Measurements from ENCODE around the gene SLC45A2. TPM values are rescaled to one million over a fixed set of nuclear protein-coding genes. Genes with fewer than 3 reads are reported as not detected.
"Not testable (repeated sequence)": the region's sequence is repeated elsewhere in the genome, so short reads cannot be mapped to it uniquely, and the experiment has no call there.

SLC45A2 gene
- total and polyA plus RNA-seq, 4 donors = 0.36 to 0.54 TPM; not detected in 2

GRCh38 chr5:33933723-33934169, 50.7 kb downstream of the SLC45A2 start:
- WGBS, 2 donors = 92 to 94% methylated on average over 3 of the region's 3 CpGs
- ATAC-seq (ENCODE audit: low FRiP score) (no peak), DNase-seq (no peak)
- no peak overlapping the region for H3K4me3 ChIP-seq (ENCODE audit: low read length in 2 of 2)
- no peaks in the 10 kb centered on the region for H3K4me1 ChIP-seq (ENCODE audit: control insufficient read depth in 1 of 2, insufficient read depth in 2 of 2, low read length in 2 of 2)
- no peaks in the 10 kb centered on the region for H3K27me3 ChIP-seq (ENCODE audit: control insufficient read depth in 1 of 2, insufficient read depth in 2 of 2, low read length in 1 of 2)
- no peaks in the 10 kb centered on the region for H3K36me3 ChIP-seq (ENCODE audit: control insufficient read depth in 1 of 2, insufficient read depth in 2 of 2, low read length in 1 of 2)
- H3K9me3 ChIP-seq (ENCODE audit: control insufficient read depth, low read length) = no peaks in the 10 kb centered on the region
- intact Hi-C loops (cut with DNase I) = loop anchor here (10.0 kb wide), 2 partner anchors 459 to 499 kb away; no protein-coding TSS in a partner anchor
- H3K27ac ChIP-seq (ENCODE audit: low read depth in 1 of 2, low read length in 2 of 2) = no peak overlapping the region

- DNase-seq (no peak), ATAC-seq (ENCODE audit: low FRiP score) (no peak)
- H3K4me1 ChIP-seq (ENCODE audit: control insufficient read depth in 1 of 2, insufficient read depth in 2 of 2, low read length in 2 of 2) = no peaks in the 10 kb centered on the region
- no peak overlapping the region for H3K27ac ChIP-seq (ENCODE audit: low read depth in 1 of 2, low read length in 2 of 2)
- intact Hi-C loops (cut with DNase I) = loop anchor here (10.0 kb wide), 2 partner anchors 456 to 496 kb away; no protein-coding TSS in a partner anchor
- no peak overlapping the region for H3K4me3 ChIP-seq (ENCODE audit: low read length in 2 of 2)
- 86 to 88% methylated on average over 5 of the region's 5 CpGs for WGBS, 2 donors
- H3K36me3 ChIP-seq (ENCODE audit: control insufficient read depth in 1 of 2, insufficient read depth in 2 of 2, low read length in 1 of 2) = no peaks in the 10 kb centered on the region
- H3K9me3 ChIP-seq (ENCODE audit: control insufficient read depth, low read length) = no peaks in the 10 kb centered on the region
- H3K27me3 ChIP-seq (ENCODE audit: control insufficient read depth in 1 of 2, insufficient read depth in 2 of 2, low read length in 1 of 2) = no peaks in the 10 kb centered on the region
These were observed 53.4 kb downstream of the SLC45A2 start for GRCh38 chr5:33931136-33931535.

GRCh38 chr5:33929925-33930690, 54.4 kb downstream of the SLC45A2 start:
- no peaks in the 10 kb centered on the region for H3K36me3 ChIP-seq (ENCODE audit: control insufficient read depth in 1 of 2, insufficient read depth in 2 of 2, low read length in 1 of 2)
- H3K4me3 ChIP-seq (ENCODE audit: low read length in 2 of 2) = no peak overlapping the region
- no peak overlapping the region for H3K27ac ChIP-seq (ENCODE audit: low read depth in 1 of 2, low read length in 2 of 2)
- 92 to 93% methylated on average over 6 of the region's 6 CpGs for WGBS, 2 donors
- no peak for DNase-seq
- H3K27me3 ChIP-seq (ENCODE audit: control insufficient read depth in 1 of 2, insufficient read depth in 2 of 2, low read length in 1 of 2) = no peaks in the 10 kb centered on the region
- no peaks in the 10 kb centered on the region for H3K4me1 ChIP-seq (ENCODE audit: control insufficient read depth in 1 of 2, insufficient read depth in 2 of 2, low read length in 2 of 2)
- H3K9me3 ChIP-seq (ENCODE audit: control insufficient read depth, low read length) = no peaks in the 10 kb centered on the region
- ATAC-seq (ENCODE audit: low FRiP score) = no peak
- intact Hi-C loops (cut with DNase I) = loop anchor here (10.0 kb wide), 2 partner anchors 455 to 495 kb away; no protein-coding TSS in a partner anchor

- Histone ChIP-seq H3K4me3 (ENCODE audit: low read length in 2 of 2) (no peak overlapping the region), H3K27me3 (ENCODE audit: control insufficient read depth in 1 of 2, insufficient read depth in 2 of 2, low read length in 1 of 2) (no peaks in the 10 kb centered on the region), H3K36me3 (ENCODE audit: control insufficient read depth in 1 of 2, insufficient read depth in 2 of 2, low read length in 1 of 2) (no peaks in the 10 kb centered on the region), H3K27ac (ENCODE audit: low read depth in 1 of 2, low read length in 2 of 2) (no peak overlapping the region), H3K9me3 (ENCODE audit: control insufficient read depth, low read length) (no peaks in the 10 kb centered on the region), H3K4me1 (ENCODE audit: control insufficient read depth in 1 of 2, insufficient read depth in 2 of 2, low read length in 2 of 2) (no peaks in the 10 kb centered on the region)
- intact Hi-C loops (cut with DNase I) = no loop called here
- 80 to 87% methylated on average over 2 of the region's 2 CpGs for WGBS, 2 donors
- no peak for ATAC-seq (ENCODE audit: low FRiP score)
- no peak for DNase-seq
These were observed 56.2 kb downstream of the SLC45A2 start for GRCh38 chr5:33928283-33928682.

- Histone ChIP-seq H3K27ac (ENCODE audit: low read depth in 1 of 2, low read length in 2 of 2) (no peak overlapping the region), H3K27me3 (ENCODE audit: control insufficient read depth in 1 of 2, insufficient read depth in 2 of 2, low read length in 1 of 2) (no peaks in the 10 kb centered on the region), H3K4me3 (ENCODE audit: low read length in 2 of 2) (no peak overlapping the region), H3K36me3 (ENCODE audit: control insufficient read depth in 1 of 2, insufficient read depth in 2 of 2, low read length in 1 of 2) (no peaks in the 10 kb centered on the region), H3K4me1 (ENCODE audit: control insufficient read depth in 1 of 2, insufficient read depth in 2 of 2, low read length in 2 of 2) (no peaks in the 10 kb centered on the region), H3K9me3 (ENCODE audit: control insufficient read depth, low read length) (no peaks in the 10 kb centered on the region)
- ATAC-seq (ENCODE audit: low FRiP score) (no peak), DNase-seq (no peak)
- intact Hi-C loops (cut with DNase I) = no loop called here
- 53 to 55% methylated on average over 4 of the region's 4 CpGs for WGBS, 2 donors
These were observed 56.8 kb downstream of the SLC45A2 start for GRCh38 chr5:33927685-33928084.

GRCh38 chr5:33925278-33925677, 59.2 kb downstream of the SLC45A2 start:
- no peak overlapping the region for H3K27ac ChIP-seq (ENCODE audit: low read depth in 1 of 2, low read length in 2 of 2)
- H3K9me3 ChIP-seq (ENCODE audit: control insufficient read depth, low read length) = no peaks in the 10 kb centered on the region
- H3K27me3 ChIP-seq (ENCODE audit: control insufficient read depth in 1 of 2, insufficient read depth in 2 of 2, low read length in 1 of 2) = no peaks in the 10 kb centered on the region
- no peaks in the 10 kb centered on the region for H3K36me3 ChIP-seq (ENCODE audit: control insufficient read depth in 1 of 2, insufficient read depth in 2 of 2, low read length in 1 of 2)
- no peak overlapping the region for H3K4me3 ChIP-seq (ENCODE audit: low read length in 2 of 2)
- intact Hi-C loops (cut with DNase I) = no loop called here
- H3K4me1 ChIP-seq (ENCODE audit: control insufficient read depth in 1 of 2, insufficient read depth in 2 of 2, low read length in 2 of 2) = no peaks in the 10 kb centered on the region
- DNase-seq = no peak
- ATAC-seq (ENCODE audit: low FRiP score) = no peak

GRCh38 chr5:33921002-33921401, 63.5 kb downstream of the SLC45A2 start:
- ATAC-seq (ENCODE audit: low FRiP score) (no peak), DNase-seq (no peak)
- no peaks in the 10 kb centered on the region for H3K4me1 ChIP-seq (ENCODE audit: control insufficient read depth in 1 of 2, insufficient read depth in 2 of 2, low read length in 2 of 2)
- intact Hi-C loops (cut with DNase I) = no loop called here
- H3K27me3 ChIP-seq (ENCODE audit: control insufficient read depth in 1 of 2, insufficient read depth in 2 of 2, low read length in 1 of 2) = no peaks in the 10 kb centered on the region
- H3K4me3 ChIP-seq (ENCODE audit: low read length in 2 of 2) = no peak overlapping the region
- 92% methylated on average over 1 of the region's 1 CpG for WGBS, 2 donors
- H3K27ac ChIP-seq (ENCODE audit: low read depth in 1 of 2, low read length in 2 of 2) = no peak overlapping the region
- H3K9me3 ChIP-seq (ENCODE audit: control insufficient read depth, low read length) = no peaks in the 10 kb centered on the region
- H3K36me3 ChIP-seq (ENCODE audit: control insufficient read depth in 1 of 2, insufficient read depth in 2 of 2, low read length in 1 of 2) = no peaks in the 10 kb centered on the region

GRCh38 chr5:33914844-33915243, 69.6 kb downstream of the SLC45A2 start:
- H3K36me3 ChIP-seq (ENCODE audit: control insufficient read depth in 1 of 2, insufficient read depth in 2 of 2, low read length in 1 of 2); H3K27me3 ChIP-seq (ENCODE audit: control insufficient read depth in 1 of 2, insufficient read depth in 2 of 2, low read length in 1 of 2); intact Hi-C loops (cut with DNase I); H3K4me1 ChIP-seq (ENCODE audit: control insufficient read depth in 1 of 2, insufficient read depth in 2 of 2, low read length in 2 of 2); H3K27ac ChIP-seq (ENCODE audit: low read depth in 1 of 2, low read length in 2 of 2); ATAC-seq (ENCODE audit: low FRiP score); H3K9me3 ChIP-seq (ENCODE audit: control insufficient read depth, low read length); DNase-seq; H3K4me3 ChIP-seq (ENCODE audit: low read length in 2 of 2): not testable (repeated sequence)
- WGBS, 2 donors = 95 to 99% methylated on average over 3 of the region's 3 CpGs

- H3K36me3 ChIP-seq (ENCODE audit: control insufficient read depth in 1 of 2, insufficient read depth in 2 of 2, low read length in 1 of 2); ATAC-seq (ENCODE audit: low FRiP score); DNase-seq; H3K4me3 ChIP-seq (ENCODE audit: low read length in 2 of 2); H3K9me3 ChIP-seq (ENCODE audit: control insufficient read depth, low read length); H3K27me3 ChIP-seq (ENCODE audit: control insufficient read depth in 1 of 2, insufficient read depth in 2 of 2, low read length in 1 of 2); H3K4me1 ChIP-seq (ENCODE audit: control insufficient read depth in 1 of 2, insufficient read depth in 2 of 2, low read length in 2 of 2); H3K27ac ChIP-seq (ENCODE audit: low read depth in 1 of 2, low read length in 2 of 2); intact Hi-C loops (cut with DNase I): not testable (repeated sequence)
- WGBS, 2 donors = 70 to 73% methylated on average over 7 of the region's 7 CpGs
These were observed 78.2 kb downstream of the SLC45A2 start for GRCh38 chr5:33906248-33906647.

Measured in aorta (tissue), 5 donors.